HEK293T (cell line): Measurements from ENCODE around the gene RIPOR2.

Source experiments
- BHLHE40 ChIP-seq: fragments of 450-650 bp; IDR thresholded peaks from 2 replicates; pipeline ENCODE4 v1.6.1; 2016; ENCODE audit warnings: mild to moderate bottlenecking, moderate library complexity, borderline replicate concordance
- CTBP1 ChIP-seq: fragments of 450-650 bp; IDR thresholded peaks from 2 replicates; pipeline ENCODE4 v1.6.1; 2016; ENCODE audit warnings: borderline replicate concordance
- ZNF384 ChIP-seq: fragments of 450-650 bp; IDR thresholded peaks from 2 replicates; pipeline ENCODE4 v1.6.1; 2016

DNA sequence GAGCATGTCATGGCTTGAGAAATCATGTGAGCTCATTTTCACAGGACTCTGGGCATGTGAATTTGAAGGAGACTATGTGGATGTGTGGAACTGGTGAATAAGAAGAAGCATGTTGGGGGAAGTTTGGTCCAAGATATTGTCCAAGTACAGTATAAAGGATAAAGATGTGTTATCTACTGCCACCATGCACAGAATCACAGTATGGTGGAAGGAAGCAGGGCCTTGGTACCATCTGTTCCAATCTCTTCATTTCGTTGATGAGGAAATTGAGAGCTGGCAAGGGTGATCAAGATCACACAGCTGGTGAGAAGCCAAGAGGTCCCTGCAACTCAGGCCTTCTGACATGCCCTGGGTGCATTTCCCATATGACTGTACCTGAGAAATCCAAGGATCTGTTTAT, 31.5 kb upstream of the RIPOR2 start:
- TF ChIP-seq CTBP1 (no peak), ZNF384 (no peak), BHLHE40 (no peak)
